ENCODE data around the gene HAPLN3. TPM values are rescaled to one million over a fixed set of nuclear protein-coding genes. Genes with fewer than 3 reads are reported as not detected.

Gene HAPLN3
- total RNA-seq, 4 donors from 2014 or later, result 1.7 to 5.2 (median 2.1) TPM

GRCh38 chr15:88865498-88866099, 29.7 kb downstream of the HAPLN3 start:
- Histone ChIP-seq H3K27ac (no peak overlapping the region), H3K36me3 (no peaks in the 10 kb centered on the region), H3K9me3 (no peaks in the 10 kb centered on the region), H3K4me1 (no peaks in the 10 kb centered on the region), H3K4me3 (no peak overlapping the region), H3K27me3 (no peaks in the 10 kb centered on the region)
- DNase-seq (no peak), ATAC-seq (no peak)
- intact Hi-C loops (cut with DNase I; ENCODE audit: low total_unique reads), result no loop called here
- TF ChIP-seq CTCF (IDR thresholded peaks at IDR 0.05 in 4 of 5, conservative IDR thresholded peaks at IDR 0.05 in 1 of 5) (no peak), POLR2A (IDR thresholded peaks at IDR 0.05) (no peak)
- in situ Hi-C loops (cut with MboI; ENCODE audit: low sequenced_read_pairs in 4 of 4), result no loop called here

GRCh38 chr15:88864861-88865497, 30.4 kb downstream of the HAPLN3 start:
- intact Hi-C loops (cut with DNase I; ENCODE audit: low total_unique reads) (no loop called here), in situ Hi-C loops (cut with MboI; ENCODE audit: low sequenced_read_pairs in 4 of 4) (no loop called here)
- H3K36me3 ChIP-seq, result no peaks in the 10 kb centered on the region
- no peak for DNase-seq
- no peak overlapping the region for H3K27ac ChIP-seq
- H3K4me3 ChIP-seq, result no peak overlapping the region
- H3K9me3 ChIP-seq, result no peaks in the 10 kb centered on the region
- no peak for ATAC-seq
- no peaks in the 10 kb centered on the region for H3K27me3 ChIP-seq
- no peak for TF ChIP-seq CTCF (IDR thresholded peaks at IDR 0.05 in 4 of 5, conservative IDR thresholded peaks at IDR 0.05 in 1 of 5)
- H3K4me1 ChIP-seq, result no peaks in the 10 kb centered on the region

GRCh38 chr15:88863412-88863811, 31.9 kb downstream of the HAPLN3 start:
- in situ Hi-C loops (cut with MboI; ENCODE audit: low sequenced_read_pairs in 4 of 4) (no loop called here), intact Hi-C loops (cut with DNase I; ENCODE audit: low total_unique reads) (no loop called here)
- Histone ChIP-seq H3K4me3 (no peak overlapping the region), H3K36me3 (no peaks in the 10 kb centered on the region), H3K9me3 (no peaks in the 10 kb centered on the region), H3K27me3 (no peaks in the 10 kb centered on the region), H3K27ac (no peak overlapping the region), H3K4me1 (no peaks in the 10 kb centered on the region)
- TF ChIP-seq CTCF (IDR thresholded peaks at IDR 0.05 in 4 of 5, conservative IDR thresholded peaks at IDR 0.05 in 1 of 5), result no peak
- no peak for TF ChIP-seq POLR2A (IDR thresholded peaks at IDR 0.05)
- no peak for DNase-seq
- no peak for ATAC-seq

- no peaks in the 10 kb centered on the region for H3K9me3 ChIP-seq
- no peak for ATAC-seq
- no peaks in the 10 kb centered on the region for H3K4me1 ChIP-seq
- DNase-seq, result no peak
- intact Hi-C loops (cut with DNase I; ENCODE audit: low total_unique reads), result no loop called here
- TF ChIP-seq CTCF (IDR thresholded peaks at IDR 0.05 in 4 of 5, conservative IDR thresholded peaks at IDR 0.05 in 1 of 5), result no peak
- TF ChIP-seq POLR2A (IDR thresholded peaks at IDR 0.05), result no peak
- no peak overlapping the region for H3K4me3 ChIP-seq
- in situ Hi-C loops (cut with MboI; ENCODE audit: low sequenced_read_pairs in 4 of 4), result no loop called here
- H3K27ac ChIP-seq, result no peak overlapping the region
- H3K36me3 ChIP-seq, result no peaks in the 10 kb centered on the region
- no peaks in the 10 kb centered on the region for H3K27me3 ChIP-seq
These were observed 35.1 kb downstream of the HAPLN3 start for GRCh38 chr15:88860212-88860611.
